LNCAP (cell line): ENCODE results near the gene EIF2B2.

ENCODE experiments used
- TF ChIP-seq, protein P1 (sequence below): fragments of 450-650 bp; IDR thresholded peaks from 2 replicates; pipeline ENCODE4 v1.5.1; 2017; ENCODE audit warnings: mild to moderate bottlenecking

The EIF2B2 gene

DNA sequence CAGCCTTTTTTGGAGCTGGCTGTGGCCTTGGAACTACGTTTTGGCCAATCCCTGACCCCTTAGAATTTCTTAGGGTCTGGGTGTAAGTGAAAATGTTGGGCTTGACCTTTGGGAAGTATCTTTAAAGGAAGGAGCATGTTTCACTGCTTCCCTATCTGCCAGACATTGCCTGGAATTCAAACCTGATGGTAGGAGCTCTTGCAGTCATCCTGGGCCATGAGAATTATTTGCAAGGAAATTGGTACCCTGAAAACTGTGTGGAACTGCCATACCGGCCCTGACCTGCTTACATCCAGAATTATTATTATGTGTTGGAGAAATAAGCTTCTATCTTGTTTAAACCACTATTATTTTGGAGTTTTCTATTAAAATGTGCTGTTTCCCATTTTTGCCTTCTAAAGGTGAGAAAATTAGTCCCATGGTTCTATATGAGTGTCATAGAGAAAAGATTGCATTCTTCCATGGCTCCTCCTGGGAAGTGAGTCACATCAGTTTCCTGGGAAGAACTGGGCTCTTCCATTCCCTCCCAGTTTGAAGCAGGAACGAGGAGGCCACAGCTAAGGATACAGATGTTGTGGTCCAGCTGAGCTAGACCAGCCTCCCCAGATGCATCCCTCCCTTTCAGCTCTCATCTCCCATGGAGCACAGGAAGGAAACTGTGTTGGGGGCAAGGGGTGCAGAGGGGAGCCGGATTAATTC, 37.8 kb upstream of the EIF2B2 start:
- TF ChIP-seq, protein P1, sequence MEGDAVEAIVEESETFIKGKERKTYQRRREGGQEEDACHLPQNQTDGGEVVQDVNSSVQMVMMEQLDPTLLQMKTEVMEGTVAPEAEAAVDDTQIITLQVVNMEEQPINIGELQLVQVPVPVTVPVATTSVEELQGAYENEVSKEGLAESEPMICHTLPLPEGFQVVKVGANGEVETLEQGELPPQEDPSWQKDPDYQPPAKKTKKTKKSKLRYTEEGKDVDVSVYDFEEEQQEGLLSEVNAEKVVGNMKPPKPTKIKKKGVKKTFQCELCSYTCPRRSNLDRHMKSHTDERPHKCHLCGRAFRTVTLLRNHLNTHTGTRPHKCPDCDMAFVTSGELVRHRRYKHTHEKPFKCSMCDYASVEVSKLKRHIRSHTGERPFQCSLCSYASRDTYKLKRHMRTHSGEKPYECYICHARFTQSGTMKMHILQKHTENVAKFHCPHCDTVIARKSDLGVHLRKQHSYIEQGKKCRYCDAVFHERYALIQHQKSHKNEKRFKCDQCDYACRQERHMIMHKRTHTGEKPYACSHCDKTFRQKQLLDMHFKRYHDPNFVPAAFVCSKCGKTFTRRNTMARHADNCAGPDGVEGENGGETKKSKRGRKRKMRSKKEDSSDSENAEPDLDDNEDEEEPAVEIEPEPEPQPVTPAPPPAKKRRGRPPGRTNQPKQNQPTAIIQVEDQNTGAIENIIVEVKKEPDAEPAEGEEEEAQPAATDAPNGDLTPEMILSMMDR: no peak

DNA sequence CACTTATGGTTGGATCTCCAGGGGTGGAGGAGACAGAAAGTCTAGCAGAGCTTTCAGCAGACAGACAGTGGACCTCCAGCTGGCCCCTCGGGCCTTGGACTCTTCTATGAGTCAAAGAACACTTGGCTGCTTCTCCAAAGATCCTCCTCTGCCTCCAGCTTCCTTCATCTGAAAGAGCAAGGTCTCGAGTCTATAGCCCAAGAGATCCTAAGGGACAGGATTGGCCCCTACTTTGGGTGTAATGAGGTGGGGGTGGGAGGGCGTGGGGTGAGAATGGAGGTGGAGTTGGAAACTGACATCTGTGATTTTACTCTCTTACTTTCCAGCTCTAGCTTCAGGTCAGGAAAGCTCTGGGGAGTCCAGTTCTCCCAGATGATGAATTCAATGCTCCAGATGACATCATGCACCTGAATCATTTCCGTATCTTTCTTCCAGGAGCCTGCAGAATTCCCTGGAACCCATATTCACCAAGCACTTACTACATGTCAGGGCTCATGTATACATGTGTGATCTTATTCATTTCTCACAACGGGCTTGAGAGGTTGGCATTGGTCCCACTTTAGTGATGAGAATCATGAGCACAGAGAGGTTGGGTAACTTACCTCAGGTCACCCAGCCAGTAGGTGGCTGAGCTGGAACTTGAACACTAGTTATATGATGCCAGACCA, 37.1 kb upstream of the EIF2B2 start:
- TF ChIP-seq, protein P1: no peak

DNA sequence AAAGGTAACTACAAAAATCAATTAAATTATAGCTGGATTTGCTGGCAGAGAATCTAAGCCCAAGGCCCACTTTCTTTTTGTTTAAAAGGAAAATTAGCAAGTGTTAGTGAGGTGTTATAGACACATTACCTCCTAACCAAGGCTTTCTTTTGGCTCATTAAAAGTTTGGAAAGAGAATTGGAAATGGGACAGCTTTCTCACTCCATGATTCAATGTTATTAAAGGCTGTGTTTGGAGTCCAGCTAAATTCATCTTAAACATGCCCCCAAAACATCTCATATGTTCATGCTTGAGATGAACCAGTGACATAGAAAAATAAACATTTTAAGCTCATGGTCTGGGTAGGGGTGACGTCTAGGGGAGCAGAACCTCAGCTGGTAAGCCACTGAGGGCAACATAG, 33.9 kb upstream of the EIF2B2 start:
- TF ChIP-seq, protein P1: no peak

DNA sequence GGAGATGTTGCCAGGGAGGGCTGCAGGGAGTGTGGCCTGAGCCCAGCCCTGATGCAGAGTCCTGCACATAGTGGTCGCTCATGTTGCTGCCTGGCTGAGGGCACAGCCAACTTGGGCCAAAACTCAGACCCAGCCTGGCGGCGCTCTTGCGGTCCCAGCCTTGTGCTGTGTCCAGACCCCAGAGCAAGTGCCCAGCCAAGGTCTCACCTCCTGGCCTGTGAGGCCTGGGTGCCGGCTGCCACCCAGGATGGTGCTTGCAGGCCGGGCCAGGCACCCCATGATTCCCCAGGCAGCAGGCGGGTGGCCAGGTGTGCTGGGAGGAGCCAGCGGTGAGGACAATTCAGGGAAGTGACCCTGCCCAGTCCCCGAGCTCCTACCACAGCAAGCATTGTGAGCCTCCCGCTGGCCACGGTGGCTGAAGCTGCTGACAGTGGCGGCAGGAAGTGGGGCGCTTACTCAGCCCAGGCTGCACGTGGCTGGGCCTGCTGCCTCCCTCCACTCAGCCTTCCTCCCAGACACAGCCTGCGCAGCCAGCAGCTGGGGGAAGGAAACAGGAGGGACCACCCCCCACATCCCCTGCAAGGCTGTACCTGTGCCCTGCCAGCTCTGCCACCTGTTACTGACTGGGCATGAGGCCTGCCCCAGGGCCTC, 29.6 kb upstream of the EIF2B2 start:
- TF ChIP-seq, protein P1: no peak

DNA sequence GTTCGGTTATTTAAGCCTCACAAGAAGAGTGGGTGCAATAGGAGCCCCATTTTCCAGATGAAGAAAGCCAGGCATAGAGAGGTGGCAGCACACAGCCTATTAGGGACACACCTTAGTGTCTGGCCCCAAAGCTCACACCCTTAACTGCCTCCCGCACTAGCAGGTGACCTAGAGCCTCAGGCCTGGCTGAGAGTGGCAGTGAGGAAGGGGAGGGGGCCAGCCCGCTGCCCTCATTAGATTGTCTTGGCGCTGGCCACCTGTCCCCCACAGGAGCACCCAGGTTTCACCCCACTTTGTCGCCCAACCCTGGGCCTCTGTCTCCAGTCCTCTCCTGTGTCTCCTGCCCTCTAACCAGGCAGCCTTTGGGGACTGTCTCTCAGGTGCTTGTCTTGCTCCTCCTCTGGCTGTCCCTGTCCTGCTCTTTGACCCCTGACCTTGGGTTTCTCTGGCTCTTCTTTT, 28.8 kb upstream of the EIF2B2 start:
- TF ChIP-seq, protein P1: no peak

DNA sequence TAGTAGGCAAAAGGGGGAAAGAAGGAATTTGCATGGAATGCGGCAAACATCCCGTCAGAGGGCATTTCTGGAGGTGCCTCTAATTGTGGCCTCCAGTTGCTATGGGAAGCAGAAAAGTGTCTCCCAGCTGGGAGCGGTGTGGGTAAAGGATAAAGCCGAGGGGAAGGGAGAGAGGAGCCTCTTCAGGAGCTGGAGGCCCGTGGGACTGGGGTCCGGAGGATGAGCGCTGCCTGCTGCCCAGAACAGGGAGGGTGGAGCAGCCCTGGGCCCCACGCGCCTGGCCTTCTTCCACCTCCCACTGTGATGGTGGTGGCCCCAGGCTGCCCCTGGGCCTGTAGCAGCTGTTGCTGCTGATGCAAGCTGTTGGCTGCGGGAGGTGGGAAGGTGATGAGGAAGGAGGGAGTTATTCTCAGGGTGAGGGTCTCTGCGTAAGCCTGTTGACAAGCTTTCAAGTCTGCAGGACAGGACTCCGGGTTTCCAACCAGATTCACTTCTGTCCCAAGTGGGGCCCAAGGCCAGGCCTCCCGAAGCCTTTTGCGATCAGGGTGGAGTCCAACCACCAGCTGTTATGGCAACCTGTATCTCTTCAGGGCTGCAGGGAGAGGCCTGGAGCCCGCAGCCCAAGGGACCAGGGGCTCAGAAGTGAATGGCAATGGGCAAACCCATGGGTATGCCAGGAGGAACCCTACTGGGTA, 28.2 kb upstream of the EIF2B2 start:
- TF ChIP-seq, protein P1: no peak

DNA sequence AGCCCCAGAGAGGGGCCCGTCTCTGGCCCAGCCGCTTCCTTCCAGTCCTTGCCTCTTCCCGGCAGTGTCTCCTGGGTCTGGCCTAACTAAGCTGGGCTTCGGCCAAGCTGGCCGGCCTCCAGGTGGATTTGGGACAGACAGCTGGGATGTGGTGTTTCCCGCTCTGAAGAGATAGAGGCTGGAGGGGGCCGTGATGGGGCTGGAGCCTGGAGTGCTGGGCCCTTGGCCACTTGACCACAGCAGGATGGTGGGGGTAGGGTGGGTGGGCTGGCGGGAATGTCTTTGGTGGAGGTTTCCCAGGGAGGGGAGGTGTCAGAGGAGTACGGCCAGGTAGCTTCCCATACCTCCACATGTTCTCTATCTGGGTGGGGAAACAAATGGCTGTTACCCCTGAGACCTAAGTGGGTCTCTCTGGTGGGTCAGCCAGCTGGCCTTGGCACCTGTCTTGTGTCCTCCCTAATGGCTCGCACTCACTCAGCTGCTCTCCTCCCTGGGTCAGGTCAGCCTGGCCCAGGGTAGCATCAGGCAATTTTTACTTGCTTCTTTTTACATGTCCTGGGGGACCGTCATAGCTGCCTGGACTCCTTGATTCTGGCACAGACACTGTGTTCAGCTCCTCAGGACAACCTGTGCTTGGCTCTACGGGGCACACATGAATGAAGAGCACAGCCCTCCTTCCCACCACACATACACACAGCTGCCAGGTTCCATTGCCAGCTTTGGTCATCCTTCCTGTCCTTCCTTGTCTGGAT, 27.5 kb upstream of the EIF2B2 start:
- TF ChIP-seq, protein P1: no peak
